Stimulated activated CD4-positive, alpha-beta T cell treated with anti-CD3 and anti-CD28 coated beads, Interleukin-1b, Interleukin-23, amount 100 ng/mL, for 48 hours (primary cell): ENCODE measurements around the gene STK32C.

Experiments
- DNase-seq: peaks from one replicate; pipeline ENCODE4 v3.0.0-alpha.2; 2020

STK32C gene

GRCh38 chr10:132243141-132243540, 64.6 kb downstream of the STK32C start:
- DNase-seq: no peak

DNA sequence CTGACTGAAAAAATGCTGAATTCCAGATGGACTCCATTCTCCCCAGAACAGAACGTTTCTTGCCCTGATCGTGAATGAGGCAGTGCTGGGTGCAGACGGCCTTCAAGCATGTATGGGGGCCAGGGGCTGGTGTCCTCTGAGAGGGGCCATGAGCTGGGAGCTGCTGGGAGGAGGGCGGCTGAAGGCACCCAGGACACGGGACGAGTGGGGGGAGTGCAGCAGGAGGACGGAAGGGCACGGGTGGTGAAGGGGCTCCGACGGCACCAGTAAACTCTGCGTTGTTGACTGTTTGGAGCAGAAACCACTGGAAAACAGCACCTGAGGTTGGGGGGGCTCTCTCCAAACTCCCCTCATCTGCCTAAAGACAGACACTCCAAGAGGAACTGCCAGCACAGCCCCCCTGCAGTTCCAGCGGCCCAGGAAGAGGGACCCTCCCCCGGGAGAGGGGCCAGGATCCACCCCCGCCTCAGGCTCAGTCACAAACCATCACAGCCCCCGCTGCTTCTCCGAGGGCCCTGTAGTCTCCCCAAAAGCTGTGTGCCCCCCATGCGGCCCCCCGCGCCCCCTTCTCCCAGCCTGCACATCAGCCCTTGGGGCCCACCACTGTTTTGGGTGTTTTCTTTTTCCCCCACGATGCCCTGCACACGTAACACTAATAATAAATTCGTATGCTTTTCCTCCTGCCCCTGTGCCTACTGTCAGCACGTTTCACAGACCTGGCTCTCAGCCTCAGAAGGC, 65.5 kb downstream of the STK32C start:
- no peak for DNase-seq

DNA sequence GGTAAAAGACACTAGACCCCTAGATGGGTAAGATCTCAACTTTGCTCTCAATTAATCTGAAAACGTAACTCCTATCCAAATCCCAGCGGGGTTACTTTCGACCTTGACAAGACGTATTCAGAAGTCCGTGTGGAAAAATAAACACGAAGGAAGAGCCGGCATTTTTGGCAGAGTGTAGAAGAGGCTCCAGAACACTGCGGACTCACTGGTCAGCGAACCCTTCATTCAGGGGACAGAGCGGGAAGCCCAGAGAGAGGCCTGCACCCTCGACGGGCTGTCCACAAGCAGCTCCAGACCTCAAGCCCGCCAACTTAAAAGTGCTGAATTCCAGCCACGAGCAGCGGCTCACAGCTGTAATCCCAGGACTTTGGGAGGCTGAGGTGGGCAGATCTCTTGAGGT, 66.3 kb downstream of the STK32C start:
- DNase-seq: no peak

- no peak for DNase-seq
Measured at GRCh38 chr10:132241086-132241485, 66.7 kb downstream of the STK32C start.

- DNase-seq: no peak
Measured at GRCh38 chr10:132240581-132240980, 67.2 kb downstream of the STK32C start.

GRCh38 chr10:132240156-132240555, 67.6 kb downstream of the STK32C start:
- no peak for DNase-seq

GRCh38 chr10:132239126-132240031, 68.4 kb downstream of the STK32C start:
- DNase-seq: no peak

GRCh38 chr10:132238371-132239125, 69.2 kb downstream of the STK32C start:
- DNase-seq: no peak

GRCh38 chr10:132237871-132238270, 69.9 kb downstream of the STK32C start:
- DNase-seq: no peak

GRCh38 chr10:132237396-132237795, 70.4 kb downstream of the STK32C start:
- no peak for DNase-seq

DNA sequence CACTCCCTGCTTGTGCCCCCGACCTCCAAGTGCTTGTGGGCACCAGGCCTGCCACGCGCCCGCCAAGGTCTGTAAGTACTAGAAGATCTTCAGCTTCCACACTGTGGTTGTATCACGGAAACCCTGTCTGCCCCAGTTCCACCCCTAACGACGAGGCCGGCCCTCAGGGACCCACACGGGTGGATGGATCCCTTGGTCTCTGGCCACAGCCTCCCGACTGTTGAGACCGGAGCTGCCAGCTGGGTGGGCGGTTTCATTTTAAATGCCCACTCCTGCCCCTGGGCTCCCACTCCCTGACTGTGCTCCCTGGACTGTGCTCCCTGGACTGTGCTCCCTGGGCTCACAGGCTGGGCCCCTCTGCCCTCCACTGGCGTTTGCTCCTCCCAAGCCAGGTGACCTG, 70.9 kb downstream of the STK32C start:
- DNase-seq: no peak

- no peak for DNase-seq
Measured at GRCh38 chr10:132236161-132236560, 71.6 kb downstream of the STK32C start.

- DNase-seq: no peak
Measured at GRCh38 chr10:132234860-132235259, 72.9 kb downstream of the STK32C start.

GRCh38 chr10:132233501-132234085, 74.2 kb downstream of the STK32C start:
- no peak for DNase-seq

DNA sequence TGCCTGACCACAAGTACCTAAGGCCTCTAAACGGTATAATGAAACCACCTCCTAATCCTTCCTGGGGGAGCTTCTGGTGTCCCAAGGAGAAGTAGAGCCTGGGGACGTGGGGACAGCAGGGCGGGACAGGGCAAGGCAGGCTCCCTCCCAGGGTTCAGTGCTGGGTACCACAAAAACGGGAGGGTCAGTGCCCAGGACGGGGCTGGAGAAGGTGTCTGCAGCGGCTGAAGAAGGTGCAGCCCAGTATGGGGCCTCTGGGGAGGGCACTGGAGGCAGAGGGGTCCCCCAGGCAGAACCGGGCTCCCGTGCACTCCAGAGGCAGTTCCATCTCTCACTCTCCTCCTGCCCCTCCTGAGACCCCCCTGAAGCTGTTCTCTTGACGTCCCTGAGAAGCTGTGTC, 74.8 kb downstream of the STK32C start:
- DNase-seq: no peak

DNA sequence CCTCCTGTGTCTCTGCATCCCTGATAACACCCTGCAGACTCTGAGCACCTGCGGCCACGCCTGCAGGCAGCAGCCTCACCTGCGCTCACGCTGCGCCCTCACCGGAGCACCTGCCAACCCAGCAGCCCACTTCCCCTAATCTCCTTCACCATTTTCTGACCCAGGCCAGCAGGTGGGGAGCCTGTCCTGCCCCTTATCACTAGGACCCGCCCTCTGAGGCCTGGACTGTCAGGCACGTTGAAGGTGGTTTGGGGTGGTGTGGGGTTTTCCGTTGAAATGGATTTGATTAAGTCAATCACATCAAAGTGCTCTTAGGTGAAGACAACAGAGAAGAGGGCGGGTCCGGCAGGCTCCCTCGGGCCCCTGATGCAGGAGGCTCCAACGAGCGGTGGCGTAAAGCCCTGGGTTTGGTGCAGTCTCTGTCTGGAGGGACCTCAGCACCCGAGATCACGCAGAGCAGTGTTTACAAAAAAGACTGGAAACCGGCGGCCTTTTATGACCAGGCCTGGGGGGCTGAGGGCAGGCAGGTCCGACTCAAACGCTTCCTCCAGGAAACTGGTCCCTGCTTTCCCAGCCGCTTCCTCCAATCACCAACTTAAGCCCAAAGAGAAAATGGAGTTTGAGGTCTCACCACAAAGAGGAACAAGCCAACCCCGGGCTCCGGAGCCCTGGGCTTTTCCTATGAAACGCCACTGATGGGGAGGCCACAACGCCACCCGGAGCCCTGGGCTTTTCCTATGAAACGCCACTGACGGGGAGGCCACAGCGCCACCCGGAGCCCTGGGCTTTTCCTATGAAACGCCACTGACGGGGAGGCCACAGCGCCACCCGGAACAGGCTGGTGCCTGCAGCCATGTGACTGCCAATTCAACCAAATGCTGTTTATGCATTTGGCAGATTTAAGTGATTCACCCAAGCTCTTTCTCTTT, 75.5 kb downstream of the STK32C start:
- peak; percentile 49 for DNase-seq

DNA sequence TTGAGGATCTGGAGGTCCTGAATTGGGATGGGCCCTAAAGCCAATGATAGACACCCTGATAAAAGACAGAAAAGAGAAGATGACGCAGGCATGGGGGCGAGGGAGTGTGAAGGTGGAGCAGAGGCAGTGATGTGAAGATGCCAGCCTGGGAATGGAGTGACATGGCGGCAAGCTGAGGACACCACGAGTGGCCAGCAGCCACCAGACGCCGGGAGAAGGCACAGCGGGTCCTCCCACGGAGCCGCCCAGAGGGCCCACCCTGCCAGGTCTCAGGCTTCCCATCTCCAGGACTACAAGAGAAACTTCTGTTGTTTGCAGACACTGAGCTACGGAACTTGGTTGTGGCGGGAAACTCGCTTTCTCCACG, 76.1 kb downstream of the STK32C start:
- no peak for DNase-seq

GRCh38 chr10:132230557-132231210, 77.1 kb downstream of the STK32C start:
- DNase-seq: no peak

- DNase-seq: peak; percentile 44
Measured at GRCh38 chr10:132229834-132230556, 77.8 kb downstream of the STK32C start.

- DNase-seq: no peak
Measured at GRCh38 chr10:132229096-132229495, 78.7 kb downstream of the STK32C start.

GRCh38 chr10:132228616-132229015, 79.1 kb downstream of the STK32C start:
- no peak for DNase-seq
